ENCODE measurements around the gene PAFAH1B2.
A peak's percentile ranks its signal among the peaks of the same experiment; 100 is the strongest.

The PAFAH1B2 gene

GRCh38 chr11:117220999-117221774 is 77.1 kb downstream of the PAFAH1B2 start:
- no peak for DNase-seq (ENCODE audit: low read depth, low spot score)

- peak; percentile 73 for DNase-seq (ENCODE audit: low read depth, low spot score)
Observed at GRCh38 chr11:117221775-117222517, 77.9 kb downstream of the PAFAH1B2 start.

- no peak for DNase-seq (ENCODE audit: low read depth, low spot score)
Observed at GRCh38 chr11:117222991-117223740, 79.1 kb downstream of the PAFAH1B2 start.

- DNase-seq (ENCODE audit: low read depth, low spot score), result no peak
Observed at GRCh38 chr11:117223741-117224689, 79.9 kb downstream of the PAFAH1B2 start.

- no peak for DNase-seq (ENCODE audit: low read depth, low spot score)
Observed at GRCh38 chr11:117225553-117226170, 81.6 kb downstream of the PAFAH1B2 start.
